ENCODE measurements around the gene CRYM.
"Not testable (repeated sequence)": the region's sequence is repeated elsewhere in the genome, so short reads cannot be mapped to it uniquely, and the experiment has no call there.

Gene CRYM

DNA sequence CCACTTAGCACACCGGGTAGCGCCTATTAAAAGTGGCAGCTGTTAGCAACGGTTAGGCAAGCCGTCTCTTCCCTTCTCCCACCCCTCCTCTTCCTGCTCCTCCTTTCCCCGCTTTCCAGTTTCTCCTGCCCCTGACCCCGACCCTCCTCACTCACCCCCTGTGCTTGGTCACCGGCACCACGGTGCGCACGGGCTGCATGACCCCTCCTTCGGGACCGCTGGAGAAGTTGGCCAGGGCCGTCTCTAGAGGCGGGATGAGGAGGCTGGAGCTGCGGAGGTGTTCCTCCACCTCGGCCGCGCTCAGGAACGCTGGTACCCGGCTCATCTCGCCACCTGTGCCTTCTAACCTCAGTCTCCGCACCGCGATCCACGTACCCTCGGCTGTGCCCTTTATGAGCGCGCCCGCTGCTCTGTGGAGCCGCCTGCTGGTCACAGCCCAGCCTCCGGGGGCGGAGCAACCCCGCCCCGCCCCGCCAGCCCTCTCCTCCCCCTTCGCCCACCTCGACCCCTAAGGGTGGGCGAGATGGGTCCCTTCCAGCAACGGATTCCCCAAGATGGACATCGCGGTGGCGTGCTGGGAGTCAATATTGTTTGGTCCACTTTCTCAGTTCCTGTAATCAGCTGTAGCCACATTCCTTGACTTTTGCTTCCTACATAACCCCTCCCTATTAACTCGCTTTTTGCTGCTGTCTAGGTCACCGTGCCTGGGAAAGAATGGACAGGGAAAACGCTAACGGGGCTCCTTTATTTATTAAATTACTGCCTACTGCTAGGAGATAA is at the start of gene CRYM:
TSS of gene CRYM (minus strand) at position 364 of the 780 bp plus-strand sequence. CDS start at position 325, 39 bp downstream.
- Histone ChIP-seq H3K4me3 (peak within 1 kb of the TSS; percentile 41 to 67 (median 51)), H3K9ac (peak within 1 kb of the TSS in 5 of 11 experiments; percentile 12 to 47 (median 29); a peak in 3 of 22 replicates), H3K27ac (no peak within 1 kb of the TSS)

DNA sequence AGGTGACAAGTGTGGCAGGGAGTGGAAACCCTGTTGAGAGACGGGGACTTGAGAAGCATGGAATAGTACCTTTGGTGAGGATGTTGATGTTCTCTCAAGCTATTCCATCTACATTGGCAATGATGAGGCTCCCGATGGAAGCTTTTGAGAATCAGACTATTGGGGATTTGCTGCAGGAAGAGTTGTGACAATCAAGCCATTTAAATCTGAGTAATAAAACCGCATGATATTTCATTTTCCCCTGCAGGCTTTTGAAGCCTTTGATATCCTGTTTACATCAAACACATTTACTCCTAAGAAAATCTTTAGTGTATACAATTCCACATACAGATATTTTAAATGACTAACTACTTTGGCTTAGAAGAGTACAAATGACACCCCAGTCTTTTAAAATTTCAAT is 49.0 kb upstream of the CRYM start:
- Histone ChIP-seq H3K9me3 (replicated peaks in 1 of 11) (peaks cover 19 to 35% (median 26%) of the 10 kb centered on the region in 11 experiments), H3K27me3 (no peaks in the 10 kb centered on the region), H3K9ac (no peak overlapping the region), H4K20me1 (no peaks in the 10 kb centered on the region), H3K4me3 (no peak overlapping the region), H3K4me2 (no peak overlapping the region), H3K36me3 (peaks cover 0 to 4% (median 0%) of the 10 kb centered on the region in 11 experiments; a peak in 1 of 22 replicates), H3K27ac (no peak overlapping the region), H3K4me1 (no peaks in the 10 kb centered on the region)
- no peak for TF ChIP-seq Cebpa-rat (IDR thresholded peaks at IDR 0.05)

More for the DNA sequence above, at the start of gene CRYM:
- Histone ChIP-seq H4K20me1 (no peaks in the 10 kb centered on the region), H3K4me2 (peak within 1 kb of the TSS; percentile 72 to 95 (median 82)), H3K36me3 (no peaks in the 10 kb centered on the region), H3K4me1 (peaks cover 0 to 44% (median 20%) of the 10 kb centered on the region in 10 experiments; a peak in 12 of 20 replicates), H3K27me3 (peaks cover 39 to 63% (median 54%) of the 10 kb centered on the region in 11 experiments), H3K9me3 (replicated peaks in 1 of 11) (peaks cover 7 to 15% (median 9%) of the 10 kb centered on the region in 11 experiments; a peak in 20 of 22 replicates)
- no peak for TF ChIP-seq Cebpa-rat (IDR thresholded peaks at IDR 0.05)

DNA sequence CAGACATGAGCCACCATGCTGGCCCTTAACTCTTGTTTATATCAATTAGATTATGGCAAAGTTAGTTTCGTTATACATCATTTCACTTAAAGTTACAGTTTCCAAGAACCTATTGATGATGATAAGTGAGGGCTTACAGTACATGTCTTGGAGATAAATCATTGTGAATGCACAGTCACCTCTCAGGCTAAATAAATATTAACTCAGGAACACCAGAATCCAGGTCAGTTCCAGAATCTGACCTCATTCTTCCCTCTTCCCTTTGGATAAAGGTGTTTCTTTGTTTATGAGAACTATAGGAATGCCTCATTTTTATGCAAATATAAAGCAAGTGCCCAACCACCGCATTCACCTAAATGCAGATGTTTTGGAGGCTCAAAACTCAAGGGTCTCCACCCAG is 48.4 kb upstream of the CRYM start:
- Histone ChIP-seq H3K36me3 (peaks cover 0 to 4% (median 0%) of the 10 kb centered on the region in 11 experiments; a peak in 1 of 22 replicates), H3K27ac (no peak overlapping the region), H3K4me1 (no peaks in the 10 kb centered on the region), H3K9me3 (replicated peaks in 1 of 11) (peaks cover 19 to 35% (median 26%) of the 10 kb centered on the region in 11 experiments), H3K27me3 (no peaks in the 10 kb centered on the region), H4K20me1 (no peaks in the 10 kb centered on the region), H3K9ac (no peak overlapping the region), H3K4me3 (no peak overlapping the region), H3K4me2 (no peak overlapping the region)
- TF ChIP-seq Cebpa-rat (IDR thresholded peaks at IDR 0.05) = no peak

DNA sequence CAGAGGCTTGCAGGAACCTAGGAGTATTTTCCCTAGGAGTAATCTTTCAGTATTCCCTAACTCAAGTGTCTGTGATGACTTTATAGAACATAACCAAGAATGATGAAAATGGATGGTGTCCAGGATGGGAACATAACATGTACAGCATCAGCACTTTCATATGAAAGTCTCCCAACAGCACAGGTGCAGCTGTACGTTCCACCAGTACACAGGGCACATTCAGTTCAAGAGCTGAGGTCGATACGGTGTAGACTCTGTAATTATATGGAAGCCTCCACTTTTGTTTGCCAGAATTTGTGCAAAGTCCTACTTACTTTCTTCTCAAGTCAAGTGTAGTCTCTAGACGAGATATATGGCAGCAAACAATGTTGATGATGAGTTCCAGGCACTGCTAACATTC is 46.2 kb upstream of the CRYM start:
- H3K27me3 ChIP-seq = no peaks in the 10 kb centered on the region
- H3K9ac ChIP-seq = no peak overlapping the region
- H3K4me3 ChIP-seq = no peak overlapping the region
- H3K27ac ChIP-seq = no peak overlapping the region
- H3K9me3 ChIP-seq (replicated peaks in 1 of 11) = peaks cover 17 to 35% (median 24%) of the 10 kb centered on the region in 11 experiments
- H3K36me3 ChIP-seq = peaks cover 0 to 4% (median 0%) of the 10 kb centered on the region in 11 experiments; a peak in 1 of 22 replicates
- no peaks in the 10 kb centered on the region for H3K4me1 ChIP-seq
- H3K4me2 ChIP-seq = no peak overlapping the region
- TF ChIP-seq Cebpa-rat (IDR thresholded peaks at IDR 0.05) = no peak
- no peaks in the 10 kb centered on the region for H4K20me1 ChIP-seq

DNA sequence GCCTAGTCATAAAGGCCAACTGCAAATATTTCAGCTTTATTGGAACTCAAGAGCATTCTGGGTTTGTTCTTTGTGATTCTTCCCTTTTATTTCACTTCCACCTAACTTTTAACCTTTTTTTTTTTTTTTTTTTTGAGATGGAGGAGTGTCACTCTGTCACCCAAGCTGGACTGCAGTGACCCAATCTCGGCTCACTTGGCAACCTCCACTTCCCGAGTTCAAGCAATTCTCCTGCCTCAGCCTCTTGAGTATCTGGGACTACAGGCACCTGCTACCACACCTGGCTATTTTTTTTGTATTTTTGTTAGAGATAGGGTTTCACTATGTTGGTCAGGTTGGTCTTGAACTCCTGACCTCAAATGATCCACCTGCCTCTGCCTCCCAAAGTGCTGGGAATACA is 44.2 kb upstream of the CRYM start:
- not testable (repeated sequence) for H3K9ac ChIP-seq, H3K4me2 ChIP-seq, H4K20me1 ChIP-seq, H3K4me1 ChIP-seq, H3K27me3 ChIP-seq, H3K27ac ChIP-seq, H3K36me3 ChIP-seq, H3K4me3 ChIP-seq
- peaks cover 0 to 16% (median 5%) of the 10 kb centered on the region in 11 experiments; a peak in 9 of 22 replicates for H3K9me3 ChIP-seq (replicated peaks in 1 of 11)

DNA sequence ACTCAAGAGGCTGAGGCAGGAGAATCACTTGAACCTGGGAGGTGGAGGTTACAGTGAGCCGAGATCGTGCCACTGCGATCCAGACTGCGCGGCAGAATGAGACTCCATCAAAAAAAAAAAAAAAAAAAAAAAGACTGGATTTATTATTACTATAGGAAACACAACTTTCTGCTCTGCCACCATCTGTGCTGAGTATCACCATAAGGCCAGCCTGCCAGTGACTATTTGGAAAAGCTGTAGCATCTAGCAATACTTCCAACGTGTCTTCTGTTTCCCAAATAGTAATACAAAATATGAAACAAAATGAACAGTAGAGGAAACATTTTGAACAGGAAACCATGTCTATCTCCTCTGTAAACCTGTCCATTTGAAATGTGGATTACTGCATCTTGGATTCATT is 43.6 kb upstream of the CRYM start:
- Histone ChIP-seq H3K4me3 (no peak overlapping the region), H3K4me2 (no peak overlapping the region), H3K9ac (no peak overlapping the region), H3K4me1 (no peaks in the 10 kb centered on the region), H3K27ac (no peak overlapping the region), H3K36me3 (no peaks in the 10 kb centered on the region), H4K20me1 (no peaks in the 10 kb centered on the region), H3K9me3 (replicated peaks in 1 of 11) (peaks cover 0 to 16% (median 5%) of the 10 kb centered on the region in 11 experiments; a peak in 8 of 22 replicates), H3K27me3 (no peaks in the 10 kb centered on the region)
- no peak for TF ChIP-seq Cebpa-rat (IDR thresholded peaks at IDR 0.05)

DNA sequence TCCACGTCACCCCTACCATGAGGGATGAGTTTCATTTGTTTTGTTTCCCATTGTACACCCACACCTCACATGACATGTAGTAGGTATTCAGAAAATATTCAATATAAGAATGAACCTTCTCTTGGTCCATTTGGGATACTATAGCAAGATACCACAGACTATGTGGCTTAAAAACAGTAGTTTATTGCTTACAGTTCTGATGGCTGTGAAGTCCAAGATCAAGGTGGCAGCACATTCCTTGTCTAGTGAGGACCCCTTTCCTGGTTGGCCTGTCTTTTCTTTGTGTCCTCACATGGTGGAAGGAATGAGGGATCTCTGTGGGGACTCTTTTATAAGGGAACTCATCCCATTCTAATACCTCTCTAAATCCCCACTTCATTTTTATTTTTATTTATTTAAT is 36.2 kb upstream of the CRYM start:
- no peak for TF ChIP-seq Cebpa-rat (IDR thresholded peaks at IDR 0.05)
- Histone ChIP-seq H3K4me1 (no peaks in the 10 kb centered on the region), H3K27ac (no peak overlapping the region), H3K4me2 (no peak overlapping the region), H3K36me3 (peaks cover 0 to 3% (median 0%) of the 10 kb centered on the region in 11 experiments; a peak in 1 of 22 replicates), H3K4me3 (no peak overlapping the region), H3K27me3 (no peaks in the 10 kb centered on the region), H4K20me1 (no peaks in the 10 kb centered on the region), H3K9me3 (replicated peaks in 1 of 11) (peaks cover 8 to 27% (median 19%) of the 10 kb centered on the region in 11 experiments; a peak in 21 of 22 replicates), H3K9ac (no peak overlapping the region)

DNA sequence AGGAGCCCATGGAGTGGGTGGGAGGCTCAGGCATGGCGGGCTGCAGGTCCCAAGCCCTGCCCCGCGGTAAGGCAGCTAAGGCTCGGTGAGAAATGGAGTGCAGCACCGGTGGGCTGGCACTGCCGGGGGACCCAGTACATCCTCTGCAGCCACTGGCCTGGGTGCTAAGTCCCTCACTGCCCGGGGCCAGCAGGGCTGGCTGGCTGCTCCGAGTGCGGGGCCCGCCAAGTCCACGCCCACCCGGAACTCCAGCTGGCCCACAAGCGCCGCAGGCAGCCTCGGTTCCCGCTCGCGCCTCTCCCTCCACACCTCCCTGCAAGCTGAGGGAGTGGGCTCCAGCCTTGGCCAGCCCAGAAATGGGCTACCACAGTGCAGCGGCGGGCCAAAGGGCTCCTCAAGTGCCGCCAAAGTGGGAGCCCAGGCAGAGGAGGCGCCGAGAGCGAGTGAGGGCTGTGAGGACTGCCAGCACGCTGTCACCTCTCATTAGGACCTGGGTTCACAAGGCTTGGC is 34.8 kb upstream of the CRYM start:
- H3K4me2 ChIP-seq, H4K20me1 ChIP-seq, H3K27me3 ChIP-seq, H3K36me3 ChIP-seq, H3K4me1 ChIP-seq, H3K9ac ChIP-seq, H3K27ac ChIP-seq, H3K4me3 ChIP-seq: not testable (repeated sequence)
- H3K9me3 ChIP-seq (replicated peaks in 1 of 11) = peaks cover 17 to 40% (median 32%) of the 10 kb centered on the region in 11 experiments

DNA sequence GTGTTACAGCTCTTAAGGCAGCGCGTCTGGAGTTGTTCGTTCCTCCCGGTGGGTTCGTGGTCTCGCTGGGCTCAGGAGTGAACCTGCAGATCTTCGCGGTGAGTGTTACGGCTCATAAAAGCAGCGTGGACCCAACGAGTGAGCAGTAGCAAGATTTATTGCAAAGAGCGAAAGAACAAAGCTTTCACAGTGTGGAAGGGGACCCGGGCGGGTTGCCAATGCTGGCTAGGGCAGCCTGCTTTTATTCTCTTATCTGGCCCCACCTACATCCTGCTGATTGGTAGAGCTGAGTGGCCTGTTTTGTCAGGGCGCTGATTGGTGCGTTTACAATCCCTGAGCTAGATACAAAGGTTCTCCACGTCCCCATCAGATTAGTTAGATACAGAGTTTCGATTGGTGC is 34.0 kb upstream of the CRYM start:
- H3K27ac ChIP-seq, H3K4me3 ChIP-seq, H3K4me2 ChIP-seq, H3K4me1 ChIP-seq, H3K9ac ChIP-seq, H4K20me1 ChIP-seq, H3K27me3 ChIP-seq, H3K36me3 ChIP-seq: not testable (repeated sequence)
- H3K9me3 ChIP-seq (replicated peaks in 1 of 11) = peaks cover 17 to 40% (median 32%) of the 10 kb centered on the region in 11 experiments

DNA sequence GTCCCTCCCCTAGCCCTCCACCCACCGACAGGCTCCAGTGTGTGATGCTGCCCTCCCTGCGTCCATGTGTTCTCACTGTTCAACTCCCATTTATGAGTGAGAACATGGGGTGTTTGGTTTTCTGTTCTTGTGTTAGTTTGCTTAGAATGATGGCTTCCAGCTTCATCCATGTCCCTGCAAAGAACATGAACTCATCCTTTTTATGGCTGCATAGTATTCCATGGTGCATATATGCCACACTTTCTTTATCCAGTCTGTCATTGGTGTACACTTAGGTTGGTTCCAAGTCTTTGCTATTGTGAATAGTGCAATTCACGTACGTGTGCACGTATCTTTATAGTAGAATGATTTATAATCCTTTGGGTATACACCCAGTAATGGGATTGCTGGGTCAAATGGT is 28.6 kb upstream of the CRYM start:
- H3K4me2 ChIP-seq, H3K27ac ChIP-seq, H3K9ac ChIP-seq, H3K4me3 ChIP-seq, H3K36me3 ChIP-seq, H3K27me3 ChIP-seq, H4K20me1 ChIP-seq: not testable (repeated sequence)
- Histone ChIP-seq H3K4me1 (peaks cover 8 to 18% (median 13%) of the 10 kb centered on the region in 10 experiments; a peak in 19 of 20 replicates), H3K9me3 (replicated peaks in 1 of 11) (peaks cover 8 to 18% (median 14%) of the 10 kb centered on the region in 11 experiments; a peak in 18 of 22 replicates)

Measured in BLaER1 treated with 17β-estradiol and CSF1 and Interleukin-3, amounts not matched to agents 10 nM and 100 nM (cell line).